ENCODE measurements around the gene PPP2R3A. TPM values are rescaled to one million over a fixed set of nuclear protein-coding genes. Genes with fewer than 3 reads are reported as not detected.

The PPP2R3A gene
- polyA plus RNA-seq, 1 donor (not counting 4 experiments of a cell fraction or from before 2014, with no cell fraction given), result 11.1 TPM

DNA sequence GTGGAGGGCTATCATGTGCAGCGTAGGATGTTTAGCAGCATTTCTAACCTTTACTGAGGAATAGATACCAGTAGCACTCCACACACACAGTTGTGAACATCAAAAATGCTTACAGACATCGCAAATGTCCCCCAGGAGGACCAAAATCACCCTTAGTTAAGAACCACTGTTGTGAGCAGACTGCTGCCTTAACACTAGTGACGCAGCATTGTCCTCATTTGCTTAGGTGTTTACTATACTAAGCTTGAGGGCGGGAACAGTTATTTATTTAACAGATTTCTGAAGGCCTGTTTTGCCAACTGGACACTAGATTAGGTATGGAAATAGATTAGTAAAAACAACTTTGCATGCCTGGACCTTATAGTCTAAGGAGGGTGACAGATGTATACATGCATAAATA, 2.3 kb downstream of the PPP2R3A start:
- Histone ChIP-seq H3K36me3 (ENCODE audit: control insufficient read depth in 2 of 2, extremely low read depth in 1 of 2, insufficient read depth in 2 of 2, low read length in 2 of 2) (no peaks in the 10 kb centered on the region), H3K4me3 (ENCODE audit: control insufficient read depth in 2 of 3, extremely low read depth in 1 of 3, insufficient read depth in 2 of 3, low read depth in 1 of 3, low read length in 3 of 3) (no peak overlapping the region), H3K9ac (ENCODE audit: control insufficient read depth, extremely low read depth, insufficient read depth, low read length) (no peak overlapping the region), H3K27me3 (ENCODE audit: control insufficient read depth, extremely low read depth, insufficient read depth, low read length) (no peaks in the 10 kb centered on the region), H3K9me1 (ENCODE audit: control insufficient read depth, extremely low read depth, insufficient read depth, low read length) (no peaks in the 10 kb centered on the region), H3K9me3 (ENCODE audit: control insufficient read depth, low read depth, low read length) (no peaks in the 10 kb centered on the region), H3K27ac (ENCODE audit: control insufficient read depth, insufficient read depth, low read length) (no peak overlapping the region), H2AFZ (ENCODE audit: control insufficient read depth, low read length) (no peak overlapping the region), H3K4me1 (ENCODE audit: control insufficient read depth, extremely low read depth, insufficient read depth, low read length) (peaks cover 39% of the 10 kb centered on the region), H4K20me1 (ENCODE audit: control insufficient read depth, extremely low read depth, insufficient read depth, low read length) (no peaks in the 10 kb centered on the region), H3K79me2 (ENCODE audit: control insufficient read depth, insufficient read depth, low read length) (peaks cover 53% of the 10 kb centered on the region), H3K4me2 (ENCODE audit: control insufficient read depth, extremely low read depth, insufficient read depth, low read depth, low read length) (peak overlapping the region; percentile 91)
- TF ChIP-seq, protein P1, sequence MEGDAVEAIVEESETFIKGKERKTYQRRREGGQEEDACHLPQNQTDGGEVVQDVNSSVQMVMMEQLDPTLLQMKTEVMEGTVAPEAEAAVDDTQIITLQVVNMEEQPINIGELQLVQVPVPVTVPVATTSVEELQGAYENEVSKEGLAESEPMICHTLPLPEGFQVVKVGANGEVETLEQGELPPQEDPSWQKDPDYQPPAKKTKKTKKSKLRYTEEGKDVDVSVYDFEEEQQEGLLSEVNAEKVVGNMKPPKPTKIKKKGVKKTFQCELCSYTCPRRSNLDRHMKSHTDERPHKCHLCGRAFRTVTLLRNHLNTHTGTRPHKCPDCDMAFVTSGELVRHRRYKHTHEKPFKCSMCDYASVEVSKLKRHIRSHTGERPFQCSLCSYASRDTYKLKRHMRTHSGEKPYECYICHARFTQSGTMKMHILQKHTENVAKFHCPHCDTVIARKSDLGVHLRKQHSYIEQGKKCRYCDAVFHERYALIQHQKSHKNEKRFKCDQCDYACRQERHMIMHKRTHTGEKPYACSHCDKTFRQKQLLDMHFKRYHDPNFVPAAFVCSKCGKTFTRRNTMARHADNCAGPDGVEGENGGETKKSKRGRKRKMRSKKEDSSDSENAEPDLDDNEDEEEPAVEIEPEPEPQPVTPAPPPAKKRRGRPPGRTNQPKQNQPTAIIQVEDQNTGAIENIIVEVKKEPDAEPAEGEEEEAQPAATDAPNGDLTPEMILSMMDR (optimal IDR thresholded peaks at IDR 0.05 in 1 of 3, IDR thresholded peaks at IDR 0.05 in 1 of 3, conservative IDR thresholded peaks at IDR 0.05 in 1 of 3; ENCODE audit: extremely low read depth in 1 of 3, insufficient read depth in 2 of 3, low read length in 3 of 3), result no peak
- no peak for TF ChIP-seq EZH2 (IDR thresholded peaks at IDR 0.05; ENCODE audit: low read length)
- dilution Hi-C loops (cut with MboI; ENCODE audit: extremely low pct_ligation_motif_present, low sequenced_read_pairs), result no loop called here
- FAIRE-seq, result no peak
- no peak for DNase-seq (ENCODE audit: low read depth, low spot score)

DNA sequence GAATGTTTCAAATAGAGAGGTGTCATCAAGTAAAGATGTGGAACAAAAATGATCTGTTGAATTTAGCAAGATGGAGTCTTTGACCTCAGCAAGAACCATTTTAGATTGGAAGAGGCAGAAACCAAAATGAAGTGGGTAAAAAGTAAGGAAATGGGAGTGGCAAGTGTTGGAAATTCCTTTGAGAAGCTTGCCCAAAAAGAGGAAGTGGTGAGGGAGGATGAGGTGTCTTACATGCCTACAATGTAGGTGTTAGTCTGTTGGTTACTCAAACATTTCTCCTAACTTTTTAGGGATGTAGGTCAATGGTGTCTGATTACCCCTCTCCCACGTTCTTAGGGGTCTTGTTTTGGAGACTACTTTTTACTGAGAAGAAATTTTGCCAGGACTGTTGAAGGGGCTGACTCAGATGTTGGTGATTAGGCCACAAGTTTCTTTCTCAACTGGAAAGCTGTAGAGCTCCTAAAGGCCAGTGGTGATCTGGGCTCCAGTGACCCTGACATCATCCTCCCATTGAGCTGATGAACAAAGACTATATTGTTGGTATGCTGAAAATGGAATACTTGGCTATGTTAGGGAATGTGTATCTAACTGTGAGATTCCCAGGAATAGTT, 5.1 kb downstream of the PPP2R3A start:
- Histone ChIP-seq H3K9me1 (ENCODE audit: control insufficient read depth, extremely low read depth, insufficient read depth, low read length) (no peaks in the 10 kb centered on the region), H3K27ac (ENCODE audit: control insufficient read depth, insufficient read depth, low read length) (peak overlapping the region; percentile 19), H3K36me3 (ENCODE audit: control insufficient read depth in 2 of 2, extremely low read depth in 1 of 2, insufficient read depth in 2 of 2, low read length in 2 of 2) (peaks cover 0 to 1% of the 10 kb centered on the region in 2 experiments), H3K9ac (ENCODE audit: control insufficient read depth, extremely low read depth, insufficient read depth, low read length) (no peak overlapping the region), H3K79me2 (ENCODE audit: control insufficient read depth, insufficient read depth, low read length) (peaks cover 76% of the 10 kb centered on the region), H3K4me3 (ENCODE audit: control insufficient read depth in 2 of 3, extremely low read depth in 1 of 3, insufficient read depth in 2 of 3, low read depth in 1 of 3, low read length in 3 of 3) (no peak overlapping the region), H4K20me1 (ENCODE audit: control insufficient read depth, extremely low read depth, insufficient read depth, low read length) (no peaks in the 10 kb centered on the region), H3K4me2 (ENCODE audit: control insufficient read depth, extremely low read depth, insufficient read depth, low read depth, low read length) (peak overlapping the region; percentile 63), H3K27me3 (ENCODE audit: control insufficient read depth, extremely low read depth, insufficient read depth, low read length) (no peaks in the 10 kb centered on the region), H3K4me1 (ENCODE audit: control insufficient read depth, extremely low read depth, insufficient read depth, low read length) (peaks cover 36% of the 10 kb centered on the region), H3K9me3 (ENCODE audit: control insufficient read depth, low read depth, low read length) (no peaks in the 10 kb centered on the region), H2AFZ (ENCODE audit: control insufficient read depth, low read length) (peak overlapping the region; percentile 24)
- TF ChIP-seq, protein P1 (optimal IDR thresholded peaks at IDR 0.05 in 1 of 3, IDR thresholded peaks at IDR 0.05 in 1 of 3, conservative IDR thresholded peaks at IDR 0.05 in 1 of 3; ENCODE audit: extremely low read depth in 1 of 3, insufficient read depth in 2 of 3, low read length in 3 of 3), result no peak
- no peak for TF ChIP-seq EZH2 (IDR thresholded peaks at IDR 0.05; ENCODE audit: low read length)
- peak; percentile 93 for FAIRE-seq
- dilution Hi-C loops (cut with MboI; ENCODE audit: extremely low pct_ligation_motif_present, low sequenced_read_pairs), result no loop called here
- peak; percentile 19 for DNase-seq (ENCODE audit: low read depth, low spot score)
